WTC11 (cell line): Measurements from ENCODE around the gene DNAH8. TPM values are rescaled to one million over a fixed set of nuclear protein-coding genes. Genes with fewer than 3 reads are reported as not detected.

Experiments used
- ATAC-seq: fragments of 200-7000 bp; cut with Tn5 transposase; 2 replicates; pipeline ENCODE4 v1.10.0; 2021; ENCODE audit warnings: mild to moderate bottlenecking, moderate library complexity
- CTCF ChIA-PET: fragments of 300-600 bp; sonication (Branson Sonifier 250); formaldehyde crosslinking; loops from one replicate; lab custom pipeline; 2021; ENCODE audit warnings: antibody characterized with exemption; lab: Charles Lee
- POLR2A ChIA-PET: fragments of 350-600 bp; sonication (Branson Sonifier 250); formaldehyde crosslinking; loops from one replicate; lab custom pipeline; 2021; ENCODE audit warnings: antibody characterized with exemption; lab: Charles Lee
- DNase-seq: peaks from one replicate; pipeline ENCODE4 v3.0.0; 2021; ENCODE audit warnings: low spot score
- H3K27ac Mint-ChIP-seq: 2 replicates; pipeline ENCODE4 v1.8.0; 2021; ENCODE audit warnings: mixed read lengths
- H3K27me3 Mint-ChIP-seq: 2 replicates; pipeline ENCODE4 v1.8.0; 2021; ENCODE audit warnings: low read depth, mild to moderate bottlenecking, moderate library complexity, mixed read lengths
- H3K36me3 Mint-ChIP-seq: 2 replicates; pipeline ENCODE4 v1.8.0; 2021; ENCODE audit warnings: mixed read lengths
- H3K4me1 Mint-ChIP-seq: 2 replicates; pipeline ENCODE4 v1.8.0; 2022; ENCODE audit warnings: mixed read lengths
- H3K4me3 Mint-ChIP-seq: 2 replicates; pipeline ENCODE4 v1.8.0; 2021; ENCODE audit warnings: mild to moderate bottlenecking, moderate library complexity, mixed read lengths
- H3K9me3 Mint-ChIP-seq: 2 replicates; pipeline ENCODE4 v1.8.0; 2021; ENCODE audit warnings: mixed read lengths
- ATF2 ChIP-seq: sonication (generic); formaldehyde crosslinking; IDR thresholded peaks from 2 replicates; pipeline ENCODE4 v1.8.1; 2022; ENCODE audit warnings: low read depth, missing genetic modification reagents, borderline replicate concordance
- CBFB ChIP-seq: sonication (generic); formaldehyde crosslinking; IDR thresholded peaks from 2 replicates; pipeline ENCODE4 v1.8.1; 2022; ENCODE audit warnings: mild to moderate bottlenecking, low read depth, missing genetic modification reagents
- E2F4 ChIP-seq: sonication (generic); formaldehyde crosslinking; IDR thresholded peaks from 2 replicates; pipeline ENCODE4 v1.8.1; 2022; ENCODE audit warnings: low read depth, mild to moderate bottlenecking, moderate library complexity, missing genetic modification reagents, borderline replicate concordance
- ERG ChIP-seq: fragments of 250-450 bp; sonication (Bioruptor Pico); IDR thresholded peaks from 2 replicates; pipeline ENCODE4 v1.8.0; 2021; ENCODE audit warnings: mild to moderate bottlenecking
- ESRRA ChIP-seq: sonication (generic); formaldehyde crosslinking; IDR thresholded peaks from 2 replicates; pipeline ENCODE4 v1.8.1; 2022; ENCODE audit warnings: mild to moderate bottlenecking, missing genetic modification reagents, borderline replicate concordance
- FOXP1 ChIP-seq: sonication (generic); formaldehyde crosslinking; IDR thresholded peaks from 2 replicates; pipeline ENCODE4 v1.8.0; 2022; ENCODE audit warnings: missing genetic modification reagents, mild to moderate bottlenecking, moderate library complexity, borderline replicate concordance
- GABPB1 ChIP-seq: sonication (generic); formaldehyde crosslinking; IDR thresholded peaks from 2 replicates; pipeline ENCODE4 v1.8.1; 2023; ENCODE audit warnings: mild to moderate bottlenecking, missing genetic modification reagents
- GTF2I ChIP-seq: fragments of 250-450 bp; sonication (Bioruptor Pico); conservative IDR thresholded peaks from 2 replicates; pipeline ENCODE4 v1.4.0; 2021; ENCODE audit warnings: mild to moderate bottlenecking
- HMGA2 ChIP-seq: fragments of 250-450 bp; sonication (Bioruptor Pico); IDR thresholded peaks from 2 replicates; pipeline ENCODE4 v1.4.0; 2021; ENCODE audit warnings: mild to moderate bottlenecking, moderate library complexity
- JAZF1 ChIP-seq: fragments of 250-450 bp; sonication (Bioruptor Pico); IDR thresholded peaks from 2 replicates; pipeline ENCODE4 v1.9.0; 2021; ENCODE audit warnings: moderate library complexity, mild to moderate bottlenecking, inconsistent platforms
- MXD4 ChIP-seq: fragments of 250-450 bp; sonication (Bioruptor Pico); IDR thresholded peaks from 2 replicates; pipeline ENCODE4 v1.8.0; 2021; ENCODE audit warnings: mild to moderate bottlenecking, moderate library complexity, borderline replicate concordance
- NFATC4 ChIP-seq: fragments of 250-450 bp; sonication (Bioruptor Pico); IDR thresholded peaks from 2 replicates; pipeline ENCODE4 v1.9.0; 2021; ENCODE audit warnings: mild to moderate bottlenecking
- RELA ChIP-seq: sonication (generic); formaldehyde crosslinking; IDR thresholded peaks from 2 replicates; pipeline ENCODE4 v1.8.1; 2022; ENCODE audit warnings: missing genetic modification reagents, mild to moderate bottlenecking, borderline replicate concordance
- RORB ChIP-seq: fragments of 250-450 bp; sonication (Bioruptor Pico); IDR thresholded peaks from 2 replicates; pipeline ENCODE4 v1.9.0; 2021; ENCODE audit warnings: mild to moderate bottlenecking
- TCF7 ChIP-seq: sonication (generic); formaldehyde crosslinking; IDR thresholded peaks from 2 replicates; pipeline ENCODE4 v1.8.0; 2022; ENCODE audit warnings: mild to moderate bottlenecking, low read depth, missing genetic modification reagents, moderate library complexity
- TP53 ChIP-seq: sonication (generic); formaldehyde crosslinking; IDR thresholded peaks from 2 replicates; pipeline ENCODE4 v1.8.1; 2023; ENCODE audit warnings: mild to moderate bottlenecking, missing genetic modification reagents
- USF2 ChIP-seq: sonication (generic); formaldehyde crosslinking; IDR thresholded peaks from 2 replicates; pipeline ENCODE4 v1.8.1; 2023; ENCODE audit warnings: mild to moderate bottlenecking, missing genetic modification reagents, moderate library complexity
- ZNF317 ChIP-seq: sonication (generic); formaldehyde crosslinking; IDR thresholded peaks from 2 replicates; pipeline ENCODE4 v1.8.1; 2023; ENCODE audit warnings: low read depth, mild to moderate bottlenecking, moderate library complexity, missing genetic modification reagents, borderline replicate concordance
- ZNF423 ChIP-seq: fragments of 250-450 bp; sonication (Bioruptor Pico); IDR thresholded peaks from 2 replicates; pipeline ENCODE4 v2.1.2; 2022; ENCODE audit warnings: mild to moderate bottlenecking, moderate library complexity
- ZNF671 ChIP-seq: fragments of 250-450 bp; sonication (Bioruptor Pico); IDR thresholded peaks from 2 replicates; pipeline ENCODE4 v1.8.0; 2021; ENCODE audit warnings: mild to moderate bottlenecking
- total RNA-seq: library from RNA; stranded (reverse); gene quantifications from 3 replicates; pipeline ENCODE4 v1.2.3, GENCODE V29; 2021
- TF ChIP-seq, protein P1 (sequence below): sonication (generic); formaldehyde crosslinking; IDR thresholded peaks from 2 replicates; pipeline ENCODE4 v1.8.0; 2023; ENCODE audit warnings: mild to moderate bottlenecking, missing genetic modification reagents
- TF ChIP-seq, protein P2 (sequence below): sonication (generic); formaldehyde crosslinking; IDR thresholded peaks from 2 replicates; pipeline ENCODE4 v1.8.1; 2023; ENCODE audit warnings: mild to moderate bottlenecking, missing genetic modification reagents, moderate library complexity
- TF ChIP-seq, protein P3 (sequence below): sonication (generic); formaldehyde crosslinking; IDR thresholded peaks from 2 replicates; pipeline ENCODE4 v1.8.0; 2022; ENCODE audit warnings: mild to moderate bottlenecking, missing genetic modification reagents

The DNAH8 gene
- total RNA-seq, 1 experiment from 2014 or later = 0.02 TPM

DNA sequence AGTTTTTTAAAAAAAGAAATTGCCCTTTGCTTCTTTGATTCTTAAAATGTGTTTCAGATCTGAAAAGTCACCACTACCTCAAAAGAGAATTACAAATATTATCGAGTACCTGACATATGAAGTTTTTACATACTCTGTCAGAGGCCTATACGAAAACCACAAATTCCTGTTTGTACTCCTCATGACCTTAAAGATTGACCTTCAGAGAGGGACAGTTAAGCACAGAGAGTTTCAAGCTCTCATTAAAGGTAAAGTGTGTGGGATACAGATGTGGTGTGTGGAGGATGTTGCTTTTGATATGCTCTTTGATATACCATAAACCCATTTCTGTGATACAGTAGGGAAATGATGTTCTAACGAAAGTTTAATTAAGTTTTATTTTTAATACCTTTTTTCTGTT is 223.6 kb downstream of the DNAH8 start:
- H3K4me3 Mint-ChIP-seq = no peak overlapping the region
- no peak overlapping the region for H3K27ac Mint-ChIP-seq
- H3K4me1 Mint-ChIP-seq = no peaks in the 10 kb centered on the region
- H3K9me3 Mint-ChIP-seq = peaks cover 10% of the 10 kb centered on the region
- no peak for ATAC-seq
- H3K27me3 Mint-ChIP-seq = peaks cover 3% of the 10 kb centered on the region; the same call in 1 of the 2 replicates
- CTCF ChIA-PET = no interaction called here
- TF ChIP-seq ERG (CRISPR knock-in tag) = no peak
- TF ChIP-seq CBFB (CRISPR knock-in tag) = no peak
- TF ChIP-seq ZNF423 (CRISPR knock-in tag) = no peak
- TF ChIP-seq ZNF671 (CRISPR knock-in tag) = no peak
- TF ChIP-seq, protein P1, sequence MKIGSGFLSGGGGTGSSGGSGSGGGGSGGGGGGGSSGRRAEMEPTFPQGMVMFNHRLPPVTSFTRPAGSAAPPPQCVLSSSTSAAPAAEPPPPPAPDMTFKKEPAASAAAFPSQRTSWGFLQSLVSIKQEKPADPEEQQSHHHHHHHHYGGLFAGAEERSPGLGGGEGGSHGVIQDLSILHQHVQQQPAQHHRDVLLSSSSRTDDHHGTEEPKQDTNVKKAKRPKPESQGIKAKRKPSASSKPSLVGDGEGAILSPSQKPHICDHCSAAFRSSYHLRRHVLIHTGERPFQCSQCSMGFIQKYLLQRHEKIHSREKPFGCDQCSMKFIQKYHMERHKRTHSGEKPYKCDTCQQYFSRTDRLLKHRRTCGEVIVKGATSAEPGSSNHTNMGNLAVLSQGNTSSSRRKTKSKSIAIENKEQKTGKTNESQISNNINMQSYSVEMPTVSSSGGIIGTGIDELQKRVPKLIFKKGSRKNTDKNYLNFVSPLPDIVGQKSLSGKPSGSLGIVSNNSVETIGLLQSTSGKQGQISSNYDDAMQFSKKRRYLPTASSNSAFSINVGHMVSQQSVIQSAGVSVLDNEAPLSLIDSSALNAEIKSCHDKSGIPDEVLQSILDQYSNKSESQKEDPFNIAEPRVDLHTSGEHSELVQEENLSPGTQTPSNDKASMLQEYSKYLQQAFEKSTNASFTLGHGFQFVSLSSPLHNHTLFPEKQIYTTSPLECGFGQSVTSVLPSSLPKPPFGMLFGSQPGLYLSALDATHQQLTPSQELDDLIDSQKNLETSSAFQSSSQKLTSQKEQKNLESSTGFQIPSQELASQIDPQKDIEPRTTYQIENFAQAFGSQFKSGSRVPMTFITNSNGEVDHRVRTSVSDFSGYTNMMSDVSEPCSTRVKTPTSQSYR (CRISPR knock-in tag) = no peak
- no peak for TF ChIP-seq FOXP1 (CRISPR knock-in tag)
- TF ChIP-seq JAZF1 (CRISPR knock-in tag) = no peak
- TF ChIP-seq TCF7 (CRISPR knock-in tag) = no peak
- no peak for TF ChIP-seq ATF2 (CRISPR knock-in tag)
- TF ChIP-seq HMGA2 (CRISPR knock-in tag) = no peak
- no peak for TF ChIP-seq NFATC4
- TF ChIP-seq E2F4 (CRISPR knock-in tag) = no peak
- no peak for DNase-seq
- POLR2A ChIA-PET = no interaction called here
- no peaks in the 10 kb centered on the region for H3K36me3 Mint-ChIP-seq

GRCh38 chr6:38942442-38942841 is 227.3 kb downstream of the DNAH8 start:
- peaks cover 9% of the 10 kb centered on the region for H3K9me3 Mint-ChIP-seq
- no peak overlapping the region for H3K4me3 Mint-ChIP-seq
- CTCF ChIA-PET = interaction anchor here (1.7 kb wide), 1 partner anchor 54 kb away, joined by 6 read pairs; no protein-coding TSS in a partner anchor
- POLR2A ChIA-PET = no interaction called here
- H3K36me3 Mint-ChIP-seq = no peaks in the 10 kb centered on the region
- peak; percentile 32; the same call in 1 of the 2 replicates for ATAC-seq
- H3K27me3 Mint-ChIP-seq = peaks cover 3% of the 10 kb centered on the region; the same call in 1 of the 2 replicates
- no peak for DNase-seq
- 0 out of 2 replicates have a peak, but pooled peaks cover 3% of the 10 kb centered on the region for H3K4me1 Mint-ChIP-seq
- no peak overlapping the region for H3K27ac Mint-ChIP-seq
- no peak for TF ChIP-seq NFATC4
- no peak for TF ChIP-seq TP53 (CRISPR knock-in tag)
- TF ChIP-seq ESRRA = no peak
- no peak for TF ChIP-seq GTF2I (CRISPR knock-in tag)
- no peak for TF ChIP-seq MXD4 (CRISPR knock-in tag)

DNA sequence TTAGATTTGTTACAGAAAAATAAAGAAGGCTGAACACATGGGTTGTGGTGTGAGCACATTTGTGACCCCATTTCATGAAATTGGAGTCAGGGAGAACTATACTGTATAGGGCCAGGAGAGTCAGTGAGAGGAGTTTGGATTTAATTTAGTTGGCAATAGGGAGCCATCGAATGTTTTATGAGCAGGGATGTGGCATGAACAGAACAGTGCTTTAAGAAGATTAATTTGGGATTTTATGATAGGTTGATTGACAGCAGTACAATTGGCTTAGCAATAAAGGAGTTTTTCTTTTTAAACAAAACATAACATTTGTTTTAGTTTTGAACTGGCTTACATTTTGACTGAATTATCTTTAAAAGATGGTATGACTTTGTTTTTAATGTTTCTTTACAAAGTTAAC is 227.9 kb downstream of the DNAH8 start:
- 0 out of 2 replicates have a peak, but pooled peaks cover 3% of the 10 kb centered on the region for H3K4me1 Mint-ChIP-seq
- no peak for ATAC-seq
- peaks cover 3% of the 10 kb centered on the region; the same call in 1 of the 2 replicates for H3K27me3 Mint-ChIP-seq
- H3K9me3 Mint-ChIP-seq = peaks cover 4% of the 10 kb centered on the region
- ChIA-PET POLR2A (no interaction called here), CTCF (interaction anchor here (0.8 to 1.7 kb wide), 2 partner anchors 31 to 54 kb away, joined by 3 to 6 read pairs; no protein-coding TSS in a partner anchor)
- DNase-seq = no peak
- no peak overlapping the region for H3K27ac Mint-ChIP-seq
- no peak overlapping the region for H3K4me3 Mint-ChIP-seq
- no peaks in the 10 kb centered on the region for H3K36me3 Mint-ChIP-seq
- no peak for TF ChIP-seq RELA (CRISPR knock-in tag)
- no peak for TF ChIP-seq CBFB (CRISPR knock-in tag)
- no peak for TF ChIP-seq ZNF317 (CRISPR knock-in tag)
- TF ChIP-seq, protein P2, sequence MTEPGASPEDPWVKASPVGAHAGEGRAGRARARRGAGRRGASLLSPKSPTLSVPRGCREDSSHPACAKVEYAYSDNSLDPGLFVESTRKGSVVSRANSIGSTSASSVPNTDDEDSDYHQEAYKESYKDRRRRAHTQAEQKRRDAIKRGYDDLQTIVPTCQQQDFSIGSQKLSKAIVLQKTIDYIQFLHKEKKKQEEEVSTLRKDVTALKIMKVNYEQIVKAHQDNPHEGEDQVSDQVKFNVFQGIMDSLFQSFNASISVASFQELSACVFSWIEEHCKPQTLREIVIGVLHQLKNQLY (CRISPR knock-in tag) = no peak
- TF ChIP-seq NFATC4 = no peak
- TF ChIP-seq RORB (CRISPR knock-in tag) = no peak
- no peak for TF ChIP-seq USF2 (CRISPR knock-in tag)
- TF ChIP-seq GABPB1 (CRISPR knock-in tag) = no peak
- TF ChIP-seq, protein P3, sequence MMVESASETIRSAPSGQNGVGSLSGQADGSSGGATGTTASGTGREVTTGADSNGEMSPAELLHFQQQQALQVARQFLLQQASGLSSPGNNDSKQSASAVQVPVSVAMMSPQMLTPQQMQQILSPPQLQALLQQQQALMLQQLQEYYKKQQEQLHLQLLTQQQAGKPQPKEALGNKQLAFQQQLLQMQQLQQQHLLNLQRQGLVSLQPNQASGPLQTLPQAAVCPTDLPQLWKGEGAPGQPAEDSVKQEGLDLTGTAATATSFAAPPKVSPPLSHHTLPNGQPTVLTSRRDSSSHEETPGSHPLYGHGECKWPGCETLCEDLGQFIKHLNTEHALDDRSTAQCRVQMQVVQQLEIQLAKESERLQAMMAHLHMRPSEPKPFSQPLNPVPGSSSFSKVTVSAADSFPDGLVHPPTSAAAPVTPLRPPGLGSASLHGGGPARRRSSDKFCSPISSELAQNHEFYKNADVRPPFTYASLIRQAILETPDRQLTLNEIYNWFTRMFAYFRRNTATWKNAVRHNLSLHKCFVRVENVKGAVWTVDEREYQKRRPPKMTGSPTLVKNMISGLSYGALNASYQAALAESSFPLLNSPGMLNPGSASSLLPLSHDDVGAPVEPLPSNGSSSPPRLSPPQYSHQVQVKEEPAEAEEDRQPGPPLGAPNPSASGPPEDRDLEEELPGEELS = no peak
